Naive thymus-derived CD8-positive, alpha-beta T cell (primary cell): ENCODE data around the gene SLC13A3. TPM values are rescaled to one million over a fixed set of nuclear protein-coding genes. Genes with fewer than 3 reads are reported as not detected.
A peak's percentile ranks its signal among the peaks of the same experiment; 100 is the strongest.

Source experiments
- ATAC-seq, 2 donors: fragments of 150-1000 bp; cut with Tn5 transposase in 1 of 2; sonication (Bioruptor Pico), chemical (Tn5 transposase) in 1 of 2; 1 replicate in 1 of 2; 2 replicates in 1 of 2; pipeline ENCODE4 v1.10.0; 2021; ENCODE audit warnings: mild to moderate bottlenecking in 2 of 2, moderate library complexity in 2 of 2
- POLR2A ChIA-PET: fragments of 350-600 bp; sonication (Branson Sonifier 250); formaldehyde crosslinking; loops from one replicate; lab custom pipeline; 2021; ENCODE audit warnings: antibody characterized with exemption; lab: Charles Lee
- DNase-seq, 10 donors: peaks; one replicate each; pipeline versions ENCODE4 v3.0.0 to v3.0.0-alpha.2; 2020 to 2022
- H3K27ac Mint-ChIP-seq, 10 donors: one replicate each; pipeline ENCODE4 v1.8.0; 2020 to 2022; ENCODE audit warnings: mild to moderate bottlenecking in 10 of 10, mixed read lengths in 10 of 10, moderate library complexity in 4 of 10, inconsistent platforms in 1 of 10
- H3K27me3 Mint-ChIP-seq, 5 donors: one replicate each; pipeline ENCODE4 v1.8.0; 2021 to 2022; ENCODE audit warnings: mixed read lengths in 5 of 5
- H3K36me3 Mint-ChIP-seq, 3 donors: one replicate each; pipeline ENCODE4 v1.8.0; 2020 to 2022; ENCODE audit warnings: mixed read lengths in 3 of 3, mild to moderate bottlenecking in 2 of 3, inconsistent platforms in 1 of 3
- H3K4me1 Mint-ChIP-seq, 4 donors: one replicate each; pipeline ENCODE4 v1.8.0; 2021 to 2022; ENCODE audit warnings: mixed read lengths in 4 of 4
- H3K4me3 Mint-ChIP-seq, 10 donors: one replicate each; pipeline ENCODE4 v1.8.0; 2020 to 2022; ENCODE audit warnings: mild to moderate bottlenecking in 10 of 10, mixed read lengths in 10 of 10, moderate library complexity in 6 of 10, inconsistent platforms in 1 of 10
- H3K9me3 Mint-ChIP-seq, 9 donors: one replicate each; pipeline ENCODE4 v1.8.0; 2020 to 2022; ENCODE audit warnings: mixed read lengths in 9 of 9, mild to moderate bottlenecking in 3 of 9, inconsistent platforms in 1 of 9, moderate library complexity in 1 of 9
- polyA plus RNA-seq, 3 donors: library from polyadenylated mRNA; unstranded; fragments of 300-500 nt; fragmentation: Illumina TruSeq; gene quantifications; one replicate each; pipeline ENCODE4 v1.2.3, GENCODE V29; 2021
- total RNA-seq, 8 experiments: library from RNA in 2 of 8; stranded (reverse) in 2 of 8; gene quantifications; one replicate each; pipeline ENCODE4 v1.2.3 and lab custom pipeline; 2021 to 2026

Gene SLC13A3
- total and polyA plus RNA-seq, 5 experiments from 2014 or later: 0.31 TPM; not detected in 4

DNA sequence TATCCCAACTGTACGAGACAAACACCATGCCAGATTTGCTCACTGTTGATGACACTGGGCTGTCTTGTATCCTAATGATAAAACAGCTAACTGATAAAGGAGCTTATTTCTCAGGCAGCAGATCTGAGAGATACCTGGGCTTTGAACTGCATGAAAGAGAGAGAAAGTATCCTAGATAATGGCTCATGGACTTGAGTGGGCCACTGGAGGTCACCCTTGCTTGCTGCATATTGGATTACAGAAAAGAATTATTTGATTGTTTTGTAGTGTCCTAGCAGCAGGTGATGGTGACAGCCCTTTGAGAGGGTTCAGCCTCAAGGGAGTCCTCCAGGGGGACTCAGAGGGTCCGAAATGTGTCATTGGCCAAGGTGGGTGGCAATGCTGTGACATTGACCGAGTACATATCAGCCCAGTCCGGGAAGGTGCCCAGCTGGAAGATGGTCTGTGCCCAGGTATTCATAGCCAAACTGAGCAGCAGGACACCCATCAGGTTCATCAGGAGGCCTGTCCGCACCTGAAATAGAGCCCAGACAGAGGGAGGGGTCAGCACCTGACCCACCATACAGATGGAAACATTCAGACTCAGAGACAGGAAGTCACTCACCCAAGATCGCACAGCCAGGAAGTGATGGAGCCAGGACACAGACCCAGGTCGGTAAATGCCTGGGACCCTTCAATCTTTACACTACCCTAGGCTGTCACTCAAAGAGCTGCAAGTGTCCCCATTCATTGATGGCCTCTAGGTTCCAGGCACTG, 91.4 kb downstream of the SLC13A3 start:
- POLR2A ChIA-PET: no interaction called here
- Mint-ChIP-seq H3K9me3 (no peaks in the 10 kb centered on the region), H3K27ac (no peak overlapping the region), H3K4me3 (no peak overlapping the region), H3K36me3 (no peaks in the 10 kb centered on the region), H3K27me3 (peaks cover 0 to 5% (median 0%) of the 10 kb centered on the region in 5 donors), H3K4me1 (peaks cover 0 to 1% (median 0%) of the 10 kb centered on the region in 4 donors)
- no peak for DNase-seq
- ATAC-seq: no peak

DNA sequence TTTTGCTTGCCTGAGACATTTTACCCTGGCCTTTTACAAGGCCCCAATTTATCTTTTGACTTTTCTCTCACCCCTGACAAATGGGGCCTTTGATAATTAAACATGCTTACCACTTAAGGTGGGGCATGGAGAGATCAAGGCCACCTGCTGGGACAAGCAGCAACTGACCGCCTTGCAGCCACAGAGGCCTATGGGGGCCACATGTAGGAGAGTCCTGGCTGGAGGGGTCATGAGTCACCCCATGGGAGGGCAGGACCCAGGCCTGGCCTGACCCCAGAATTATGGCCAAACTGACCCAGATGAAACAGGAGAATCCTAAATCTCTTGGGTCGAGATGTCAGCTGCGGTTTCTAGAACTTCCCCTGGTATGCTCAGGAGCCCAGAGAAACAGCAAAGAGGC, 92.3 kb downstream of the SLC13A3 start:
- POLR2A ChIA-PET: no interaction called here
- Mint-ChIP-seq H3K9me3 (no peaks in the 10 kb centered on the region), H3K4me3 (no peak overlapping the region), H3K27ac (no peak overlapping the region), H3K36me3 (no peaks in the 10 kb centered on the region), H3K4me1 (peaks cover 0 to 1% (median 0%) of the 10 kb centered on the region in 4 donors), H3K27me3 (peaks cover 0 to 5% (median 0%) of the 10 kb centered on the region in 5 donors)
- DNase-seq: no peak
- ATAC-seq: no peak

DNA sequence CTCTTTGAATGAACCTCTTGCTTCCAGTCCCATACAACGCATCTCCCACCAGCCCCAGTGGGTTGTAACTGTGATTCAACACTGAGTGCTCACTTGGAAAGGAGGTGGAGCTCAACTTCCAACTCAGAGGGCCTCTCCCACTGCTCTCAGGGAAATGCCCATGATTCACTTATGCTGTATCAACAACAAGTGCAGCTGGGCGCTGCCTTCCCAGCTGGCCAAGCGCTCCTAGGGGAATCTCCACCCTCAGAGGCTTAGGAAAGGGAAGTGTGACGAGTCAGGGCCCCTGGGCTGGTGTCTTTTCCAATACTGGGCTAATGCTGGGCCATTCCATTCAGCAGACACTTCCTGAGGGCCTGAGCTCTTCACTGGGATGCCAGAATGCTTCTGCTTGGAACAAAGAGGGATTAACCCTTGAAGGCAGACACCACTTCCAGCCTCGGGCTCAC, 92.7 kb downstream of the SLC13A3 start:
- no peaks in the 10 kb centered on the region for H3K9me3 Mint-ChIP-seq
- no peak overlapping the region for H3K4me3 Mint-ChIP-seq
- H3K4me1 Mint-ChIP-seq: peaks cover 0 to 1% (median 0%) of the 10 kb centered on the region in 4 donors
- POLR2A ChIA-PET: no interaction called here
- DNase-seq (no peak), ATAC-seq (no peak)
- H3K27me3 Mint-ChIP-seq: peaks cover 0 to 5% (median 0%) of the 10 kb centered on the region in 5 donors
- H3K36me3 Mint-ChIP-seq: no peaks in the 10 kb centered on the region
- no peak overlapping the region for H3K27ac Mint-ChIP-seq

DNA sequence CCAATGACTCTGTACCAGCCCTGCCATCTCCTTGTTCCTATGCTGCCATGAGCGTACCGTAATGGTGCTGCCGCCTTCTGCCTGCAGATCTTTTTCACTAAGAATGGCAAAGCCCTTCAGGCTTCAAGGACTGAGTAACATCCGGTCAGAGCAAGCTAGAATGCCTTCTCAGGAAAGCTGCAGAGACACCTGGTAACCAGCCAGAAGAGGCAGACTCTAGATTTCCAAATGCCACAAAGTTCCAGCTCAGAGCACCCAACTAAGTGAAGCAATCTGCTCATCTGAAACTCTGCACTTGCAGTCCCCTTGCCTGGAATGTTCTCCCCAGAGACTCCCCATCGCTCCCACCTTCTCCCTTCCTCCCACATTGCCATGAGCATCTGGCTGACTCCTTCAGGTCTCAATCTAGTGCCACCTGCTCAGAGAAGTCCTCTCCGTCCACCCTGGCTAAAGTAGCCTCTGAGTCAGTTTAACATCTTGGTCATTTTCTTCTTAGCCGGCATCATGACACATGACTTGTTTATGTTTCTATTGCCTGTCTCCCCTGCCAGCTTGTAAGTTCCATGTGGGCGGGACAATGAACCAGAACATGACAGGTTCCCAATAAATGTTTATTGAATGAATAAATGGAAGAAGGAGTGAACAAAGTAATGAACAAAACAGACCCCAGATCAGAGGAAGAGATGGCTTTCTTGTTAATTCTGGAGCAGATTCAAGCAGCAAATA, 93.9 kb downstream of the SLC13A3 start:
- no peak for ATAC-seq
- H3K4me3 Mint-ChIP-seq: no peak overlapping the region
- no peak for DNase-seq
- no peak overlapping the region for H3K27ac Mint-ChIP-seq
- peaks cover 0 to 5% (median 0%) of the 10 kb centered on the region in 5 donors for H3K27me3 Mint-ChIP-seq
- H3K36me3 Mint-ChIP-seq: no peaks in the 10 kb centered on the region
- POLR2A ChIA-PET: no interaction called here
- H3K4me1 Mint-ChIP-seq: peaks cover 9 to 11% (median 11%) of the 10 kb centered on the region in 4 donors
- H3K9me3 Mint-ChIP-seq: no peaks in the 10 kb centered on the region

DNA sequence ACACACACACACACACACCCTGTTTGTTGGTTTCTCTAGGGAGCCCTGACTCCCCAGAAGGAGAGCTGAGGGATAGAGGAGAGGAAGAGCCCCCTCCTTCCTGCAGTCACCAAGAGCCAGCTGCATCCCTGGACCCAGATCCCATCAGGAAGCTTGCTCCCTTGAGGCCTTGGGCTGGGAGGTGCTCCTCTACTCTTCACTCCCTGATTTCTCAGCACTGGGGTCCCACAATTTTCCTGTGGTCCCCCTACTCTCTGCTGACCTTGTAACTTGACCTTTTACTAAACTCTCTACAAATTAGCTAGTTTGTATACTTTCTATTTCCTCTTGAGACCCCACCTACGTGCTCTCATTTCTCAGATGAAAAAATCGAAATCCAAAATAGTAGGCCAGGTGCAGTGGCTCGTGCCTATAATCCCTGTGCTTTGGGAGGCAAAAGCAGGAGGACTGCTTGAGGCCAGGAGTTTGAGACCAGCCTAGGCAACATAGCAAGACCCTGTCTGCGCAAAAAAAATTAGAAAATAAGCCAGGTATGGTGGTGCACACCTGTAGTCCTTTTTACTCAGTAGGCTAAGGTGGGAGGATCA, 95.8 kb downstream of the SLC13A3 start:
- ATAC-seq (no peak), DNase-seq (no peak)
- Mint-ChIP-seq H3K27me3 (peaks cover 0 to 5% (median 0%) of the 10 kb centered on the region in 5 donors), H3K36me3 (no peaks in the 10 kb centered on the region), H3K4me3 (no peak overlapping the region), H3K27ac (peak overlapping the region in 1 of 10 donors; percentile 31), H3K9me3 (no peaks in the 10 kb centered on the region), H3K4me1 (peaks cover 11 to 28% (median 16%) of the 10 kb centered on the region in 4 donors)
- POLR2A ChIA-PET: no interaction called here

DNA sequence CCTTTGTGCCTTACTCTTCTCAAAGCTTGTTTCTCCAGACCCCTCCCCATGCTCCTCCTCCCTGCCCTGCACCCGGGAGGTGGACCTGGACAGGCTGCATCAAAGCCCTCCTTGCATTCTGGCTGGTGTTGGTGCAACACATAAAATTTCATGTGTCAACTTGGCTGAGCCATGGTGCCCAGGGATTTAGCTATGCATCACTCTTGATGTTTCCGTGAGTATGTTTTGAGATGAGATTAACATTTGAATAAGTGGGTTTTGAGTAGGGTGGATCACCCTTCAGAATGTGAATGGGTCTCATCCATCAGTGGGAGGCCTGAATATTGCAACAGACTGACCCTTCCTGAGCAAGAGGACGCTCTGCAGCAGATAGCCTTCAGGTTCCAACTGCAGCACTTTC, 96.4 kb downstream of the SLC13A3 start:
- POLR2A ChIA-PET: no interaction called here
- peaks cover 11 to 28% (median 16%) of the 10 kb centered on the region in 4 donors for H3K4me1 Mint-ChIP-seq
- no peak overlapping the region for H3K4me3 Mint-ChIP-seq
- H3K27ac Mint-ChIP-seq: no peak overlapping the region
- no peak for DNase-seq
- no peaks in the 10 kb centered on the region for H3K36me3 Mint-ChIP-seq
- peaks cover 0 to 5% (median 0%) of the 10 kb centered on the region in 5 donors for H3K27me3 Mint-ChIP-seq
- ATAC-seq: no peak
- no peaks in the 10 kb centered on the region for H3K9me3 Mint-ChIP-seq

DNA sequence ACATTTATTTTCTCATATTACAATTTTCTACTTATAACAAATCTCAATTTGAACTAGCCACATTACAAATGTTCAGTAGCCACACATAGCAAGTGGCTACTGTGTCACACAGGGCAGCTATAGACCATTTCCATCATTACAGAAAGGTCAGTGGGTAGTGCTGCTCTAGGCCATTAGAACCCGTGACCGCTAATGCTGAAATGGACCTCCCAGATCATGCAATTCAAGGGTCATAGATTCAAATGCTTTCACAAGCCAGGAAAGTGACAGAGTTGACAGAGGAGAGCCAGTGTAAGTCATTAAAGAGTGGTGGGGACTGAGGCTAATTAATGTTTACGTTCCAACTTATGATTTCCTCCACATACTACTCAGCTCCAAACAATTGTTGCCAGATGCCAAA, 97.3 kb downstream of the SLC13A3 start:
- ATAC-seq: no peak
- no peak for DNase-seq

DNA sequence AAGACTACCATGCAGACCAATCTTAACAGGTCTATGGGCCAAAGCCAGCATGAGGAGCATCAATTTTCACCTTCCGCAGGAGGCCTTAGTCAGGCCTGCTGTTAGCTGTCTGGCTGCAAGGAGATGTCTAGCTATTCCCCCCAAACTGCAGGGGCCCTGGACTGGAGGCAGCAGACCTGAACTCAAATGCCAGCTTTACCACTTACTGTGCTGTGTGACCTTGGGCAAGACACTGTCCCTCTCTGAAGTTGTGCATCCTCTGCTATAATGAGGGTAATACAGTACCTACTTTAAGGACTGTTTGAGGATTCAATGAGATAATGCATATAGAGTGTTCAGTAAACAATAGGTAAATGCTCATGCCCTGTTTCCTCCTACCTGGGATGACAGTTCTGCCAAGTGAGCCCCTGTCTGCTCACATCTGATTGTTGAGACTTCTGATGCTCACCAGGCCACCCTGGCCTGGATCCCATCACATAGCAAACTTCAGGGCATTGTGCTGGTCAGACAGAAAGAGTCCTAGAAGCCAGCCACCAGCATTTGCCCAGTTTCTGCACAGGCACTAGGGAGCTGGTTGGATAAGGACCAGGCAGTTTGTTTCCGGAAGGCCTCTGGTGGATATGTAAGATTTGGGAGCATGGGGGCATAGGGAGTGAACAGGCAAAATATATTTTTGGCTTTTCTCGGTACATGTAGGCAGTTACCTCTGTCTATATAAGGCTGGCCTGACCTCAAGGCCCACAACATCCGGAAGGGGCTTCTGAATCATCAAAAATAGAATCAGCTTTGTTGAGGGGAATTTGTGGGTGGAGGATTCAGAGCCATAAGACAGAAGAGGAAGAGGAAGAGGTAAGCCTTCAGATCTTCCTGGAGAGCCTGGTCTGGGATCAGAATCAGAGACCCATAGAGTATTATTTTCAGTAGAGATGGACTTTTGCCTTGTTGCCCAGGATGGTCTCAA, 98.5 kb downstream of the SLC13A3 start:
- ATAC-seq (peak; percentile 89 to 97), DNase-seq (peak in 7 of 10 donors; percentile 6 to 43 (median 11))
- peaks cover 11 to 28% (median 16%) of the 10 kb centered on the region in 4 donors for H3K4me1 Mint-ChIP-seq
- peak overlapping the region in 8 of 10 donors; percentile 30 to 66 (median 54) for H3K4me3 Mint-ChIP-seq
- POLR2A ChIA-PET: no interaction called here
- peaks cover 0 to 5% (median 0%) of the 10 kb centered on the region in 5 donors for H3K27me3 Mint-ChIP-seq
- H3K9me3 Mint-ChIP-seq: no peaks in the 10 kb centered on the region
- no peaks in the 10 kb centered on the region for H3K36me3 Mint-ChIP-seq
- peak overlapping the region in 2 of 10 donors; percentile 16 to 65 for H3K27ac Mint-ChIP-seq

More for the DNA sequence above, 97.3 kb downstream of the SLC13A3 start:
- Mint-ChIP-seq H3K27me3 (peaks cover 0 to 5% (median 0%) of the 10 kb centered on the region in 5 donors), H3K4me1 (peaks cover 11 to 28% (median 16%) of the 10 kb centered on the region in 4 donors), H3K27ac (no peak overlapping the region), H3K36me3 (no peaks in the 10 kb centered on the region), H3K9me3 (no peaks in the 10 kb centered on the region), H3K4me3 (no peak overlapping the region)
- POLR2A ChIA-PET: no interaction called here

DNA sequence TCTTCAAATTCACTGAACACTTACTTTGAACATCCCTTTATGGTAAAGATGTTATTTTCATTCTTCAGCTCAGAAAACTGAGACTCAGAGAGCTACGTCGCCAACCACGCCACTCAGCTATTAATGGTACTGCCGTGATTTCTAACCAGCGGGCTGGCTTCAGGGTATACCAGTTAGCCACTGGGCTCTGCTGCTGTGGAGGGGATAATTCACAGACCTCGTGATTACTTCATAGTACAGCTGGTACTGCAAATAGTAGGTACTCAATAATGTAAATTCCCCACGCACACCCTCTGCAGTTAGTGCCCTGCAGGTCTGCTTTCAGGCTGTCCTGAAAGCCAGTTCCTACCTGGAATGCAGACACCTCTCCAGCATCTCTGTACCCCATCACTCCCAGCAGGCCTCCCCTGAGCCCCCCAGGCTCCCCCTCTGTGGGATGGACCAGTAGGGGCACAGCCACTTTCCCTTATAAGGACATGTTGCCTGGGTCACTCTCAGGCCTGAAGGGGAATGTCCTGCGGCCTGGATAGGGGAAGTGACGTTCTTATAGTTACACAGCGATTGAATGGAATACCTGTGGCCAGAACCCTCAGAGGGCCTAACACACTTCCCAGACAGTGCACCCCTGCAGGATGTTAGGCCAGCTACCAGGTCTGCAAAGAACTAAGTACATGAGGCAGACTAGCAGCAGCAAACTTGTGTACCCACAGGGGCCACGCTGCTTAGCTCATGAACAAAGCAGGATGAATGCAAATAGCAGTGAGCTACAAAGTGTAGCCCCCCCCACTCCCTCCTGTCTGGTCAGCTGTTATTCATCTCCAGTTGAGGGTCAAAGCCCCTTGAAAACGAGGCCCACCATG, 99.5 kb downstream of the SLC13A3 start:
- POLR2A ChIA-PET: no interaction called here

DNA sequence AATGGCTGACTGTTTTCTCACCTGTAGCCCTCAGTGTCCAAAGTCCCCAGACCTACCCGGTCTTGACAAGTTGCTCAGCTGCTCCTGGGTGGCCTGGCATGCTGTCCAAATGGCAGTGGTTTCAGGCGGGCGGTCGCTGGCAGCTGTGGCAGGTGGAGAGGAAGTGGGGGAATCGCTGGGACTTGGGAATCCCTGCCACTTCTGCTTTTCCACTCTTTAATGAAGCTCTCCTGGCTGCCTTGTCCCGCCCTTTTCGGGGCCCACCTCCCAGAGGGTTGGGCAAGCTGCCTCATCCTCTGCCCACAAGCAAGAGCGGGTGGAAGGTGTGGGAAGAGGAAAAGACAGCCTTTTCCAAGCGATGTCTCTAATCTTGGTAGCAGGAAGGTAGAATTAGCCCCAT, 100.8 kb downstream of the SLC13A3 start, which contains the start of gene OCSTAMP:
Gene OCSTAMP, minus strand, starts transcription at position 194 of the 400 bp plus-strand sequence. Its CDS starts 94 bp downstream, at position 100.
- no peak within 1 kb of the TSS for H3K27ac Mint-ChIP-seq
- peaks cover 0 to 3% (median 0%) of the 10 kb centered on the region in 5 donors for H3K27me3 Mint-ChIP-seq
- H3K9me3 Mint-ChIP-seq: no peaks in the 10 kb centered on the region
- H3K36me3 Mint-ChIP-seq: no peaks in the 10 kb centered on the region
- ATAC-seq (no peak), DNase-seq (no peak)
- H3K4me3 Mint-ChIP-seq: no peak within 1 kb of the TSS
- peaks cover 11 to 29% (median 16%) of the 10 kb centered on the region in 4 donors for H3K4me1 Mint-ChIP-seq
- POLR2A ChIA-PET: no interaction called here

More for the DNA sequence above, 99.5 kb downstream of the SLC13A3 start:
- Mint-ChIP-seq H3K4me3 (no peak overlapping the region), H3K27ac (no peak overlapping the region), H3K4me1 (peaks cover 11 to 28% (median 16%) of the 10 kb centered on the region in 4 donors), H3K36me3 (no peaks in the 10 kb centered on the region), H3K9me3 (no peaks in the 10 kb centered on the region), H3K27me3 (peaks cover 0 to 5% (median 0%) of the 10 kb centered on the region in 5 donors)
- DNase-seq (no peak), ATAC-seq (no peak)
